GM12892 (cell line): ENCODE results near the gene RGS9.
"Not testable (repeated sequence)": the region's sequence is repeated elsewhere in the genome, so short reads cannot be mapped to it uniquely, and the experiment has no call there.

Source experiments
- DNase-seq: peaks from one replicate; pipeline ENCODE4 v3.0.0; 2011; ENCODE audit not compliant: insufficient read length
- FAIRE-seq: peaks from 2 replicates; lab custom pipeline; 2011; peaks lifted over from hg19 to GRCh38; lab: Jason Lieb, UNC
- POLR2A ChIP-seq: IDR thresholded peaks from 2 replicates; pipeline ENCODE4 v1.6.1; 2011; ENCODE audit warnings: low read depth, low read length, control low read depth
- POLR2AphosphoS5 ChIP-seq: IDR thresholded peaks from 2 replicates; pipeline ENCODE4 v1.6.1; 2011; ENCODE audit warnings: low read depth, low read length, control low read depth
- TAF1 ChIP-seq: IDR thresholded peaks from 2 replicates; pipeline ENCODE4 v1.6.1; 2011; ENCODE audit warnings: low read depth, mild to moderate bottlenecking, control low read depth, low read length, borderline replicate concordance

Gene RGS9

GRCh38 chr17:65169691-65170090 is 32.5 kb downstream of the RGS9 start:
- no peak for FAIRE-seq
- no peak for DNase-seq
- TF ChIP-seq POLR2AphosphoS5 (no peak), TAF1 (no peak), POLR2A (no peak)

GRCh38 chr17:65170839-65171238 is 33.7 kb downstream of the RGS9 start:
- no peak for DNase-seq
- FAIRE-seq: no peak
- no peak for TF ChIP-seq TAF1
- no peak for TF ChIP-seq POLR2AphosphoS5
- TF ChIP-seq POLR2A: no peak

GRCh38 chr17:65171752-65172151 is 34.6 kb downstream of the RGS9 start:
- no peak for TF ChIP-seq TAF1
- no peak for TF ChIP-seq POLR2A
- no peak for TF ChIP-seq POLR2AphosphoS5
- no peak for FAIRE-seq
- no peak for DNase-seq

GRCh38 chr17:65172496-65173136 is 35.4 kb downstream of the RGS9 start:
- DNase-seq: no peak
- no peak for FAIRE-seq
- TF ChIP-seq POLR2AphosphoS5 (no peak), POLR2A (no peak), TAF1 (no peak)

- DNase-seq (no peak), FAIRE-seq (no peak)
- TF ChIP-seq POLR2AphosphoS5: no peak
These were observed 36.2 kb downstream of the RGS9 start for GRCh38 chr17:65173284-65173793.

- DNase-seq: no peak
- no peak for TF ChIP-seq TAF1
- TF ChIP-seq POLR2A: no peak
- TF ChIP-seq POLR2AphosphoS5: peak; percentile 55; the same call in 1 of the 2 replicates
- no peak for FAIRE-seq
These were observed 37.0 kb downstream of the RGS9 start for GRCh38 chr17:65173976-65174683.

GRCh38 chr17:65174974-65175373 is 37.8 kb downstream of the RGS9 start:
- no peak for FAIRE-seq
- DNase-seq: no peak
- no peak for TF ChIP-seq POLR2AphosphoS5
- TF ChIP-seq POLR2A: no peak
- no peak for TF ChIP-seq TAF1

GRCh38 chr17:65175952-65176351 is 38.8 kb downstream of the RGS9 start:
- no peak for TF ChIP-seq POLR2AphosphoS5
- TF ChIP-seq TAF1: no peak
- no peak for TF ChIP-seq POLR2A
- no peak for DNase-seq
- no peak for FAIRE-seq

GRCh38 chr17:65176646-65177409 is 39.7 kb downstream of the RGS9 start:
- FAIRE-seq (no peak), DNase-seq (no peak)
- TF ChIP-seq TAF1: no peak
- no peak for TF ChIP-seq POLR2A
- no peak for TF ChIP-seq POLR2AphosphoS5

- DNase-seq (no peak), FAIRE-seq (no peak)
- TF ChIP-seq POLR2AphosphoS5 (no peak), POLR2A (no peak), TAF1 (no peak)
These were observed 40.7 kb downstream of the RGS9 start for GRCh38 chr17:65177901-65178300.

GRCh38 chr17:65180276-65180675 is 43.1 kb downstream of the RGS9 start:
- peak; percentile 77 for FAIRE-seq
- not testable (repeated sequence) for DNase-seq

GRCh38 chr17:65180752-65181236 is 43.6 kb downstream of the RGS9 start:
- not testable (repeated sequence) for FAIRE-seq, DNase-seq
